Measurements from ENCODE around the gene GRIK4.

GRIK4 gene

DNA sequence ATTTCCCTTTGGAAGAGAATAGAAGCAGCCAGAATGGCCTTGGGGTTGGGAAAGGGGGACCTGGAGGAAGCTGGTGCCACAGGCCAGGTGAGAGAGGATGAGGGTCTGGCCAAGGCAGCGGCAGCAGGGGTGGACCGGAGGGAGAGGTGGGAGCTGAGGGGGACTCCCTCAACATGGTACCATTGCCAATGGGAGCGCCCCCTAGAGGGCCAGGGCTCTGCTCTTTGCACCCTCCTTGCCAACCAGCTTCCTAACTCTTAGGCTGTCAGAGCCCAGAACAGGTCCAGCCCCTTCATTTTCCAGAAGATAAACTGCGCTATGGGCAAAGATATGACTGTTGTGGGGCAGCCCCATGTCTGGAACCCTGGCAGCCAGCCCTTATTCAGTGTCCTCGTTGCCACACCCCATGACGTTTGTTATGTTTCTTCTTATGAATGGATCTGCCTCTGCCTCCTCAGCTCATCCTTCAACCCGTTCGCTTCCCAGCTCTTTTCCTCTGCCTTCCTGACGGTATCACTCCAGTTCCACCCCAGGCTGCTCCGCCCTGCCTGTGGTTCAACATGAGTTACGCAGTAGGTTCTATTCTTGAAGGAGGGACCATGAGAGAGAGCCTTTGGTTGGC is 185.2 kb downstream of the GRIK4 start:
- no peaks in the 10 kb centered on the region for H3K27me3 ChIP-seq (ENCODE audit: control insufficient read depth, insufficient read depth, low read length)
- H3K4me1 ChIP-seq (ENCODE audit: control insufficient read depth, insufficient read depth, low read length), result 0 out of 2 replicates have a peak, but pooled peaks cover 5% of the 10 kb centered on the region
- no peaks in the 10 kb centered on the region for H3K9me3 ChIP-seq (ENCODE audit: control insufficient read depth, insufficient read depth, low read depth, low read length)
- no peaks in the 10 kb centered on the region for H3K36me3 ChIP-seq (ENCODE audit: control insufficient read depth, insufficient read depth, low read length)
- H3K4me3 ChIP-seq (ENCODE audit: low read depth, low read length), result no peak overlapping the region
- H3K27ac ChIP-seq (ENCODE audit: low read depth, low read length), result no peak overlapping the region
- no peak overlapping the region for H3K9ac ChIP-seq (ENCODE audit: low read length)

DNA sequence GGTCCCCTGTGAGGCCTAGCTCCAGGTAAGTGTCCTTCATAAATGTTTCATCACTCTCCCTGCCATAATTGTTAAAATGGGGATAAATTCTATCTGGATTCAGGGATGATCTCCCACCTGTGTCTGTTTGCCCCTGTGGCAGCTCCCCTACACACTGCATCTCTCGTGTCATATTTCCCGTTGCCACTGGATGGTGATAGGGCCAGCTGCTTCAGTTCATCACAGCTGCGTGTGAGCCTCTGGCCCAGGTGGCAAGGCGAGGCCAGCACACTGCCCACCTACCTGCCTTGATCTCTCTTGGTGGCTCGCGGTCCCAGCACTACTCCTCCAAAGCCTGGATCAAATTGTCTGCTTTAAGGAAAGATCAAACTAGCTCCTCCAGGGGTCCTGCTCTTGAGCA is 187.4 kb downstream of the GRIK4 start:
- H3K4me3 ChIP-seq (ENCODE audit: low read depth, low read length), result no peak overlapping the region
- no peaks in the 10 kb centered on the region for H3K36me3 ChIP-seq (ENCODE audit: control insufficient read depth, insufficient read depth, low read length)
- H3K27ac ChIP-seq (ENCODE audit: low read depth, low read length), result no peak overlapping the region
- no peaks in the 10 kb centered on the region for H3K27me3 ChIP-seq (ENCODE audit: control insufficient read depth, insufficient read depth, low read length)
- H3K4me1 ChIP-seq (ENCODE audit: control insufficient read depth, insufficient read depth, low read length), result 0 out of 2 replicates have a peak, but pooled peaks cover 5% of the 10 kb centered on the region
- H3K9me3 ChIP-seq (ENCODE audit: control insufficient read depth, insufficient read depth, low read depth, low read length), result no peaks in the 10 kb centered on the region
- H3K9ac ChIP-seq (ENCODE audit: low read length), result no peak overlapping the region

GRCh38 chr11:120702656-120703055 is 191.1 kb downstream of the GRIK4 start:
- Histone ChIP-seq H3K9me3 (ENCODE audit: control insufficient read depth, insufficient read depth, low read depth, low read length) (peaks cover 5% of the 10 kb centered on the region; the same call in 1 of the 2 replicates), H3K27me3 (ENCODE audit: control insufficient read depth, insufficient read depth, low read length) (no peaks in the 10 kb centered on the region), H3K9ac (ENCODE audit: low read length) (no peak overlapping the region), H3K36me3 (ENCODE audit: control insufficient read depth, insufficient read depth, low read length) (no peaks in the 10 kb centered on the region), H3K4me1 (ENCODE audit: control insufficient read depth, insufficient read depth, low read length) (no peaks in the 10 kb centered on the region), H3K4me3 (ENCODE audit: low read depth, low read length) (no peak overlapping the region), H3K27ac (ENCODE audit: low read depth, low read length) (no peak overlapping the region)

- no peaks in the 10 kb centered on the region for H3K36me3 ChIP-seq (ENCODE audit: control insufficient read depth, insufficient read depth, low read length)
- no peaks in the 10 kb centered on the region for H3K4me1 ChIP-seq (ENCODE audit: control insufficient read depth, insufficient read depth, low read length)
- H3K9me3 ChIP-seq (ENCODE audit: control insufficient read depth, insufficient read depth, low read depth, low read length), result peaks cover 5% of the 10 kb centered on the region; the same call in 1 of the 2 replicates
- H3K4me3 ChIP-seq (ENCODE audit: low read depth, low read length), result no peak overlapping the region
- H3K27ac ChIP-seq (ENCODE audit: low read depth, low read length), result no peak overlapping the region
- H3K27me3 ChIP-seq (ENCODE audit: control insufficient read depth, insufficient read depth, low read length), result no peaks in the 10 kb centered on the region
- H3K9ac ChIP-seq (ENCODE audit: low read length), result no peak overlapping the region
Measured at GRCh38 chr11:120703358-120704152, 192.0 kb downstream of the GRIK4 start.

DNA sequence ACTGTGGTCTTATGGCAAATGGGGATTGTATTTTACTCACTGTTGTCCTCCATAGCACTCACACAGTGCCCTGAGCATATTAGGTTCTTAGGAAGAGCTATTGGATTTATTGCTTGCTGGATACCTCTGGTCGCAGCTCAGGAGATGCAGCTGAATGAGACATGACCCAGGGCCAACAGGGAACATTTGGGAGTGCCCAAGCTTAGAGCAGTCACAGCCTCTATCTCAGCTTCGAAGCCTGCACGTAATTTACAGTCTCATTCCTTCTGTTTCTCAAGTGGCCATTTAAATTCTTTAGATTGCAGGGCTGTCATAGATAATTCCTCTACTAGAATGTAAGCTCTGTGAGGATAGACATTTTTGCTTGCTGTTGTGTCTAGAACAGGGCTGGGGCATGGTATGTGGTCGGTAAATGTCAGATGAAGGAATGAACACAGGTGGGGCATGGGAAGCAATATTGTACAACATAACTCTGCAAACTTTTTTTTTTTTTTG is 192.8 kb downstream of the GRIK4 start:
- Histone ChIP-seq H3K4me1 (ENCODE audit: control insufficient read depth, insufficient read depth, low read length) (no peaks in the 10 kb centered on the region), H3K9me3 (ENCODE audit: control insufficient read depth, insufficient read depth, low read depth, low read length) (peaks cover 5% of the 10 kb centered on the region; the same call in 1 of the 2 replicates), H3K9ac (ENCODE audit: low read length) (no peak overlapping the region), H3K27me3 (ENCODE audit: control insufficient read depth, insufficient read depth, low read length) (no peaks in the 10 kb centered on the region), H3K36me3 (ENCODE audit: control insufficient read depth, insufficient read depth, low read length) (no peaks in the 10 kb centered on the region), H3K27ac (ENCODE audit: low read depth, low read length) (no peak overlapping the region), H3K4me3 (ENCODE audit: low read depth, low read length) (no peak overlapping the region)

DNA sequence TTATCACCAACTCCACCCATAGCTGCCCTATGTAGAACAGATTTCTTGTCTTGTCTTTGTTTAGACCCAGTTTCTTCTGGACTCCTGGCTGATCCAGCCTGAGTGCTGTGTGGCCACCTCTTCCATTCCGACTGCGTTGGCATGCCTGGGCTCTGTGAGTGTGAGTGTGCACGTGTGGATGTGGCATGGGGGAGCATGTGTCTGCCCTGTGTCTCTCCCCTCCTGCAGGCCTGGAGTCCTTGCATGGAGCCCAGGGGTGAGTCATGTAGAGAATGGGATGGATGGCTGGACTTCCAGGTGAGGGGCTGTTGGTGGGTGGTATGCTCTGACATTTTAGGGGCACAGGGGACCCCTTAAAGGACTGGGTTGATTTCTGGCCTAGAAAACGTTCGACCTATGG is 194.7 kb downstream of the GRIK4 start:
- Histone ChIP-seq H3K27me3 (ENCODE audit: control insufficient read depth, insufficient read depth, low read length) (no peaks in the 10 kb centered on the region; the same call in 1 of the 2 replicates), H3K9ac (ENCODE audit: low read length) (no peak overlapping the region), H3K36me3 (ENCODE audit: control insufficient read depth, insufficient read depth, low read length) (no peaks in the 10 kb centered on the region), H3K9me3 (ENCODE audit: control insufficient read depth, insufficient read depth, low read depth, low read length) (peaks cover 5% of the 10 kb centered on the region; the same call in 1 of the 2 replicates), H3K4me3 (ENCODE audit: low read depth, low read length) (no peak overlapping the region), H3K27ac (ENCODE audit: low read depth, low read length) (no peak overlapping the region), H3K4me1 (ENCODE audit: control insufficient read depth, insufficient read depth, low read length) (peaks cover 14% of the 10 kb centered on the region)

- Histone ChIP-seq H3K4me1 (ENCODE audit: control insufficient read depth, insufficient read depth, low read length) (peaks cover 18% of the 10 kb centered on the region), H3K27ac (ENCODE audit: low read depth, low read length) (no peak overlapping the region), H3K27me3 (ENCODE audit: control insufficient read depth, insufficient read depth, low read length) (no peaks in the 10 kb centered on the region; the same call in 1 of the 2 replicates), H3K9me3 (ENCODE audit: control insufficient read depth, insufficient read depth, low read depth, low read length) (peaks cover 5% of the 10 kb centered on the region; the same call in 1 of the 2 replicates), H3K4me3 (ENCODE audit: low read depth, low read length) (no peak overlapping the region), H3K9ac (ENCODE audit: low read length) (no peak overlapping the region), H3K36me3 (ENCODE audit: control insufficient read depth, insufficient read depth, low read length) (no peaks in the 10 kb centered on the region)
Measured at GRCh38 chr11:120707098-120707497, 195.6 kb downstream of the GRIK4 start.

GRCh38 chr11:120707663-120708062 is 196.1 kb downstream of the GRIK4 start:
- Histone ChIP-seq H3K9ac (ENCODE audit: low read length) (no peak overlapping the region), H3K9me3 (ENCODE audit: control insufficient read depth, insufficient read depth, low read depth, low read length) (peaks cover 5% of the 10 kb centered on the region; the same call in 1 of the 2 replicates), H3K4me1 (ENCODE audit: control insufficient read depth, insufficient read depth, low read length) (peaks cover 18% of the 10 kb centered on the region), H3K27me3 (ENCODE audit: control insufficient read depth, insufficient read depth, low read length) (no peaks in the 10 kb centered on the region; the same call in 1 of the 2 replicates), H3K4me3 (ENCODE audit: low read depth, low read length) (no peak overlapping the region), H3K36me3 (ENCODE audit: control insufficient read depth, insufficient read depth, low read length) (no peaks in the 10 kb centered on the region), H3K27ac (ENCODE audit: low read depth, low read length) (no peak overlapping the region)

DNA sequence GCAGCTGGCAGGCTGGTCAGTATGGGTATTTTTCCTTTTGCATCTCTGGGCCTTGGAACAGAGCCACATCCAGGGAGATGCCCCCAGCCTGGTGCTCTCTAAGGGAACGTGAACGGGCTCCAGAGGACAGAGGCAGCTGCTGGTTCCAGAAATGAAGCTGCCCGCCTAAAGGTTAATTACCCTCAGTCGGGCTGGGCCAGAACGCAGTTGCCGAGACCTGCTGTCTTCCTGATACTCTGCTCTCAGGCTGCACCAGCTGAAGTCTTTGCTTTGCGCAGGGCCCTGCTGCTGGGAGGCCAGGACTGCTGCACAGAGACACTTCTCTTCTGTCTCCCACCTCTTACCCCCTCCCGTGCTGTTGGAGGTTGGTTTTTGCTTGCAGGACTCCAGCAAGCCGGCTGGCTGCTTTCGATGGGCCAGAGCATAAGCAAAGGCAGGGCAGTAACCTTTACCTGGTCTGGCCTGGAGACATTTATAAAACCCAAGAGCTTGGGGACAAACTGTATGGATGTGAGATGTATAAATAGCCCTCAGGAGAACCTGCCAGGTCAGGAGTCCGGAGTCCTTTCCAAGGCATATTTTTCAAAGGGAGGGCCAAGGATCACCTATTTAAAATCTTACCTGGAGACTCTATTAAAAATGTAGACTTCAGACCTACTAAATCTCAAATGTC is 197.1 kb downstream of the GRIK4 start:
- Histone ChIP-seq H3K4me3 (ENCODE audit: low read depth, low read length) (no peak overlapping the region), H3K9me3 (ENCODE audit: control insufficient read depth, insufficient read depth, low read depth, low read length) (peaks cover 5% of the 10 kb centered on the region; the same call in 1 of the 2 replicates), H3K4me1 (ENCODE audit: control insufficient read depth, insufficient read depth, low read length) (peaks cover 23% of the 10 kb centered on the region), H3K27ac (ENCODE audit: low read depth, low read length) (no peak overlapping the region), H3K9ac (ENCODE audit: low read length) (no peak overlapping the region), H3K36me3 (ENCODE audit: control insufficient read depth, insufficient read depth, low read length) (no peaks in the 10 kb centered on the region), H3K27me3 (ENCODE audit: control insufficient read depth, insufficient read depth, low read length) (no peaks in the 10 kb centered on the region; the same call in 1 of the 2 replicates)

DNA sequence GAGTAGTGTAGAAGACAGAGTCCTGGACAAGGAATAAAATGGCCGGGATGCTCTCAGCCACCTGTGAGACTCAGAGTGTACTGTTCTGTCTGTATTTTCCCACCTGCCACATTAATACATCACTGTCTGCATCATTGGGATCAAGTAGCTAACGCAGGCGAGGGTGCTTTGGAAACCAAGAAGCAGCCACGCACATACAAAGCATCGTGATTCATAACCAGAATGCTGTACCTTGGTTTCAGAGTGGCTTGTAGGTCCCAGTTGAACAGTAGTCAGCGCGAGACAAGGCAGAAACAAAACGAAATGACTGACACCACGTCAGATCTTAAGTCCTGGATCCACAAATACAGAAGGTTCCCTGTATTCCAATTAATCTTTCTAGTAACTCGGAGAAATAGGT is 198.3 kb downstream of the GRIK4 start:
- Histone ChIP-seq H3K4me3 (ENCODE audit: low read depth, low read length) (no peak overlapping the region), H3K9ac (ENCODE audit: low read length) (no peak overlapping the region), H3K27me3 (ENCODE audit: control insufficient read depth, insufficient read depth, low read length) (no peaks in the 10 kb centered on the region; the same call in 1 of the 2 replicates), H3K27ac (ENCODE audit: low read depth, low read length) (no peak overlapping the region), H3K4me1 (ENCODE audit: control insufficient read depth, insufficient read depth, low read length) (peaks cover 33% of the 10 kb centered on the region), H3K36me3 (ENCODE audit: control insufficient read depth, insufficient read depth, low read length) (no peaks in the 10 kb centered on the region), H3K9me3 (ENCODE audit: control insufficient read depth, insufficient read depth, low read depth, low read length) (peaks cover 4% of the 10 kb centered on the region; the same call in 1 of the 2 replicates)
